Sciatic nerve (tissue), 2 donors: ENCODE data around the gene XXYLT1. TPM values are rescaled to one million over a fixed set of nuclear protein-coding genes. Genes with fewer than 3 reads are reported as not detected.
"Not testable (repeated sequence)": the region's sequence is repeated elsewhere in the genome, so short reads cannot be mapped to it uniquely, and the experiment has no call there.

ENCODE experiments used
- ATAC-seq: fragments of 200-7000 bp; cut with Tn5 transposase; one replicate; pipeline ENCODE4 v1.9.1; 2020; ENCODE audit warnings: mild to moderate bottlenecking, moderate library complexity
- DNase-seq: peaks from one replicate; pipeline ENCODE4 v3.0.0-alpha.2; 2020; ENCODE audit warnings: low spot score
- intact Hi-C: fragments of 100-400 bp; cut with DNase I; formaldehyde crosslinking; loops from one replicate; pipeline ENCODE4 v1.14.2; 2022
- total RNA-seq: library from RNA; stranded (reverse); fragmentation: NEBNext Ultra II Directional; extraction: Animal tissue kit (Norgen Biotek cat#: 25700); gene quantifications from one replicate; pipeline ENCODE4 v1.2.1, GENCODE V29; 2021
- donor health status: DM: no; HTN: no; CAD: no.
- donor health status: DM: no; HTN: no; CAD: no.

The XXYLT1 gene
- total RNA-seq, 1 donor from 2014 or later, result 11.0 TPM

- peak; percentile 10 for DNase-seq
- intact Hi-C loops, result no loop called here
- no peak for ATAC-seq
Measured at GRCh38 chr3:195101927-195102608, 168.9 kb downstream of the XXYLT1 start.

GRCh38 chr3:195101001-195101583 is 169.9 kb downstream of the XXYLT1 start:
- DNase-seq (peak; percentile 63), ATAC-seq (no peak)
- intact Hi-C loops, result no loop called here

- intact Hi-C loops, result no loop called here
- no peak for ATAC-seq
- DNase-seq, result peak; percentile 43
Measured at GRCh38 chr3:195099951-195100785, 170.8 kb downstream of the XXYLT1 start.

GRCh38 chr3:195098741-195099525 is 172.0 kb downstream of the XXYLT1 start:
- intact Hi-C loops, result no loop called here
- peak; percentile 18 for DNase-seq
- no peak for ATAC-seq

DNA sequence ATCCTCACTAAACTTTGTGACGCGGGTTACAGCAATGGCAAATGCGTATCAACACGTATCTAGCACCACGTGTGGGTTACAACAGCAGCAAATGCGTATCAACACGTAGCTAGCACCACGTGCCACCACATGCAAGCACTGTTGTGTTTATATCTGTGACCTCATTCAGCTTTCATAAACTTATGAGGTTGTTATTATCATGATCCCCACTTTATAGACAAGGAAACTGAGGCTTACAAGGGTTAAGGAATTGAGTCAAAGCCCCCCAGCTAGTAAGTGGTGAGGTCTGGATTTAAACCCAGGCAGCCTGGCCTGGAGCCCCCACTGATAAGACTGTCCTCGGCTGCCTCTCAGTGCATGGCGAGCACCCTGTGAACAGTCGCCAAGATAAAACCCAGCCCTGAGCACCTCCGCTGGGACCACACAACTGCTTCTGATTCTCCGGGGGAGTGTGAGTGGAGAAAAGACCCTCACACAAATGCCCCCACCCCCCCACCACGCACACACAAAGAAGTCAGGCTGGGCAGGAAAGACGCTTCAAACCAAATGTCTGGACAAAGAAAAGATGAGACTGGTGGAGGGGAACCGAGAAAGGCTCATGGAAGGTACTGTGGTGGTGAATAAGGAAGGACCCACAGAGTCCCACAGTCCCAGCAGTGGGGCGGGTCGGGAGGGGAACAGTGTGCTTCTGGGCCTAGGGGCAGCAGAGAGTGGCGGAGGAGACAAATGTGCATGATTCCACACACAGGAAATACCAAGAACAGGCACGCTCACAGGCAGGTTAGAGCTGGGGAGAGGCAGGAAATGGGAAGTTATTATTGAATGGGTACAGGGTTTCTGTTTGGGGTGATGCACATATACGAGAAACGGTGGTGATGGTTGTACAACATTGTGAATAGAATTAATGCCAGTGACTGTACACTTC is 173.4 kb downstream of the XXYLT1 start:
- no peak for ATAC-seq
- DNase-seq, result no peak
- intact Hi-C loops, result no loop called here

GRCh38 chr3:195096484-195097330 is 174.3 kb downstream of the XXYLT1 start:
- no peak for DNase-seq

DNA sequence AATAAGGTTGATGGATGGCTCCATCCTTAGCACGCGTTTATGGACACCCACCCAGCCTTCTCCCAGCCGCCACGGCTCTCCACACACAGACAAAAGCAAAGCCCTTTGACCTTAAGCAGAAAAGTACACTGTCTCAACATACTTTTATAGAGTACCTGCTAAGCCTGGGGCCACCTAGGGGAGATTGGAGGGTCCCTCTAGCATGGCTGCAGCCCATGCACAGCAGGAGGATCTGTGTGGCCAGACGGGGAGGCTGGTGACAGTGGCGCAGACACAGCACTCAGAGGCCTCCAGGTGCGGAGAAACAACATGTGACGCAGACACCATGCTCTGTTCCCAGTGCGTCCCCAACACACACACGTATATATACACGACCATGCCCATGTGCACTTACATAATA is 174.9 kb downstream of the XXYLT1 start:
- ATAC-seq (no peak), DNase-seq (no peak)
- intact Hi-C loops, result no loop called here

More at GRCh38 chr3:195096484-195097330, 174.3 kb downstream of the XXYLT1 start:
- intact Hi-C loops, result no loop called here
- ATAC-seq, result no peak

GRCh38 chr3:195095704-195096036 is 175.3 kb downstream of the XXYLT1 start:
- DNase-seq, result no peak
- ATAC-seq, result no peak
- intact Hi-C loops, result no loop called here

GRCh38 chr3:195095035-195095703 is 175.8 kb downstream of the XXYLT1 start:
- intact Hi-C loops, result no loop called here
- DNase-seq (no peak), ATAC-seq (no peak)

DNA sequence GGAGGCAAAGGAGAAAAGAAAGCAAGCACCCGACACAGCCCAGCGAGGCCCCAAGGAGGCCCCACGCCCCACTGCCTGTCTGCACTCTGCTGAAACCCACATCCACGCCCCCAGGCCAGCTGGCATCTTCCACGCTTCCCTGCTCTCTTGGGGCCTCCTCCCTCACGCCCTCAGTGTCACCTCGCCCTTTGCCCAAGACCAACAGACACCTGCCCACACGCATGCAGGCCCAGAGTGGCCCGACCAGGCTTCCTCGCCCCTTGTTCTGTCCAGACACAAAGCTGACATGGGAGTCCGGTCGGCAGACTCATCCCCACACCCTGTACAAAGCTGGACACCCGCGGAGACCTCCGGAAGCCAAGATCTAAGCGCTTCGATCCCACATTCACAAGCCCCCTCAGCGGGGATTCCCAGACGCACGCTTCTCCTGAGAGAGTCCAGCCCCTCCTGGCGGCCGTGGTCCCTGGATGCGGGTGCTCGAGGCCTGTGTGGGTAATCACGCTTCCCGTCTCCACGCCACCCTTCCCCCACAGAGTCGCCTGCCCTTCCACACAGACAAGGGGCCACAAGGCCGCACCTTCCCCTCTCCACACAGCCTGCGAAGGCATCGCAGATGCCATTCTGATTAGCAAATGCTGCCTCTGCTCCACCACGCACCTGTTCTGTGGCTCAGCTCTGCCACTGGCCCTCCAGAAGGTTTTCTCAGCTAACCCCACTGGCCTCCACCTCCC is 176.6 kb downstream of the XXYLT1 start:
- peak; percentile 46 for ATAC-seq
- intact Hi-C loops, result no loop called here
- DNase-seq, result no peak

- no peak for ATAC-seq
- DNase-seq, result no peak
- intact Hi-C loops, result no loop called here
Measured at GRCh38 chr3:195093731-195094130, 177.2 kb downstream of the XXYLT1 start.

GRCh38 chr3:195087840-195088601 is 182.9 kb downstream of the XXYLT1 start:
- peak; percentile 26 for DNase-seq

GRCh38 chr3:195087328-195087727 is 183.6 kb downstream of the XXYLT1 start:
- intact Hi-C loops, result no loop called here
- DNase-seq (peak; percentile 46), ATAC-seq (peak; percentile 45)

More at GRCh38 chr3:195087840-195088601, 182.9 kb downstream of the XXYLT1 start:
- intact Hi-C loops, ATAC-seq: not testable (repeated sequence)

DNA sequence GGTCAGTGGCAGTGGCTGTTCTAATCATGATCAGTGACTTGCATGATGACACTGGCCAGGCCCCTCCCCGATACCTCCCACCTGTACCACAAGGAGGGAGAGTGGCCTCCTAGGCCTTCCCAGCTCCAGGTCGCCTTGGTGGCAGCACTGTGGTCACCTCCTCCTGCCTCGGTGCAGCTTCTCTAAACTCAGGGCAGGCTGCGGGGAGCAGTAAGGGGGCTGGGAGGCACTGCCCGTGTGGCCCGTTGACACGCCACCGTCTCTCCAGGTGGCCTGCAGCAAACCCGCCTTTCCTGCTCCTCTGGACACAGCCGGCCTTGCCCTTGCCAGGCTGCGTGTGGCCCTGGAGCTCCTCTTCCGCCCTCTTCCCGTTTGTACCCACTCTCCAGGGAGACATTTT is 184.1 kb downstream of the XXYLT1 start:
- ATAC-seq (peak; percentile 34), DNase-seq (peak; percentile 50)
- intact Hi-C loops, result no loop called here

- intact Hi-C loops, result no loop called here
- ATAC-seq (peak; percentile 24), DNase-seq (peak; percentile 26)
Measured at GRCh38 chr3:195086341-195086740, 184.6 kb downstream of the XXYLT1 start.
